OCI-LY7 (cell line): ENCODE results near the gene ZNF207.

ENCODE experiments used
- CTCF ChIP-seq: fragments of 200-600 bp; sonication (generic); conservative IDR thresholded peaks from 2 replicates; pipeline ENCODE4 v1.5.1; 2014; ENCODE audit warnings: mild to moderate bottlenecking, antibody characterized with exemption, low read length, moderate library complexity, mixed read lengths
- EZH2phosphoT487 ChIP-seq: fragments of 200-600 bp; sonication (generic); IDR thresholded peaks from 2 replicates; pipeline ENCODE4 v1.6.1; 2018; ENCODE audit warnings: low read depth, borderline replicate concordance, mild to moderate bottlenecking, mixed run types, antibody characterized with exemption, low read length, moderate library complexity, mixed read lengths

GRCh38 chr17:32335687-32336086, 14.3 kb upstream of the ZNF207 start:
- TF ChIP-seq CTCF (no peak), EZH2phosphoT487 (no peak)
